ENCODE results near the gene LHPP.

Gene LHPP

GRCh38 chr10:124534826-124535601 is 73.4 kb downstream of the LHPP start:
- H3K4me1 Mint-ChIP-seq: peaks cover 12% of the 10 kb centered on the region
- H3K27ac Mint-ChIP-seq: no peak overlapping the region
- no peak for ATAC-seq
- no peaks in the 10 kb centered on the region for H3K27me3 Mint-ChIP-seq
- DNase-seq: no peak
- H3K36me3 Mint-ChIP-seq (ENCODE audit: low read depth): no peaks in the 10 kb centered on the region
- H3K4me3 Mint-ChIP-seq: no peak overlapping the region
- H3K9me3 Mint-ChIP-seq: no peaks in the 10 kb centered on the region

- H3K36me3 Mint-ChIP-seq (ENCODE audit: low read depth): no peaks in the 10 kb centered on the region
- no peaks in the 10 kb centered on the region for H3K27me3 Mint-ChIP-seq
- no peaks in the 10 kb centered on the region for H3K9me3 Mint-ChIP-seq
- no peak overlapping the region for H3K4me3 Mint-ChIP-seq
- ATAC-seq: no peak
- H3K4me1 Mint-ChIP-seq: peaks cover 12% of the 10 kb centered on the region
- H3K27ac Mint-ChIP-seq: no peak overlapping the region
- no peak for DNase-seq
These were observed 74.3 kb downstream of the LHPP start for GRCh38 chr10:124535731-124536495.

GRCh38 chr10:124536496-124537050 is 75.0 kb downstream of the LHPP start:
- H3K4me3 Mint-ChIP-seq: no peak overlapping the region
- DNase-seq (no peak), ATAC-seq (no peak)
- no peaks in the 10 kb centered on the region for H3K27me3 Mint-ChIP-seq
- no peak overlapping the region for H3K27ac Mint-ChIP-seq
- H3K4me1 Mint-ChIP-seq: peaks cover 12% of the 10 kb centered on the region
- H3K9me3 Mint-ChIP-seq: no peaks in the 10 kb centered on the region
- no peaks in the 10 kb centered on the region for H3K36me3 Mint-ChIP-seq (ENCODE audit: low read depth)

GRCh38 chr10:124537166-124537725 is 75.6 kb downstream of the LHPP start:
- Mint-ChIP-seq H3K36me3 (ENCODE audit: low read depth) (no peaks in the 10 kb centered on the region), H3K4me3 (no peak overlapping the region), H3K27me3 (no peaks in the 10 kb centered on the region), H3K27ac (no peak overlapping the region), H3K9me3 (no peaks in the 10 kb centered on the region), H3K4me1 (peaks cover 12% of the 10 kb centered on the region)
- no peak for ATAC-seq
- no peak for DNase-seq

- H3K9me3 Mint-ChIP-seq: no peaks in the 10 kb centered on the region
- no peak for ATAC-seq
- H3K4me3 Mint-ChIP-seq: no peak overlapping the region
- H3K4me1 Mint-ChIP-seq: peaks cover 12% of the 10 kb centered on the region
- no peaks in the 10 kb centered on the region for H3K27me3 Mint-ChIP-seq
- no peak for DNase-seq
- H3K36me3 Mint-ChIP-seq (ENCODE audit: low read depth): no peaks in the 10 kb centered on the region
- H3K27ac Mint-ChIP-seq: no peak overlapping the region
These were observed 76.3 kb downstream of the LHPP start for GRCh38 chr10:124537891-124538290.

GRCh38 chr10:124538706-124539105 is 77.1 kb downstream of the LHPP start:
- DNase-seq: no peak
- H3K27ac Mint-ChIP-seq: no peak overlapping the region
- no peaks in the 10 kb centered on the region for H3K9me3 Mint-ChIP-seq
- H3K4me3 Mint-ChIP-seq: no peak overlapping the region
- H3K27me3 Mint-ChIP-seq: no peaks in the 10 kb centered on the region
- H3K36me3 Mint-ChIP-seq (ENCODE audit: low read depth): no peaks in the 10 kb centered on the region
- peaks cover 12% of the 10 kb centered on the region for H3K4me1 Mint-ChIP-seq
- ATAC-seq: no peak

- Mint-ChIP-seq H3K27ac (no peak overlapping the region), H3K27me3 (no peaks in the 10 kb centered on the region), H3K9me3 (no peaks in the 10 kb centered on the region), H3K4me1 (peaks cover 11% of the 10 kb centered on the region), H3K36me3 (ENCODE audit: low read depth) (no peaks in the 10 kb centered on the region), H3K4me3 (no peak overlapping the region)
- ATAC-seq: peak; percentile 66
- DNase-seq: peak; percentile 76
These were observed 78.5 kb downstream of the LHPP start for GRCh38 chr10:124539935-124540641.

GRCh38 chr10:124541076-124541903 is 79.7 kb downstream of the LHPP start:
- DNase-seq (no peak), ATAC-seq (no peak)
- Mint-ChIP-seq H3K36me3 (ENCODE audit: low read depth) (no peaks in the 10 kb centered on the region), H3K9me3 (no peaks in the 10 kb centered on the region), H3K4me1 (peaks cover 16% of the 10 kb centered on the region), H3K4me3 (no peak overlapping the region), H3K27me3 (no peaks in the 10 kb centered on the region), H3K27ac (no peak overlapping the region)

- H3K4me3 Mint-ChIP-seq: no peak overlapping the region
- H3K27me3 Mint-ChIP-seq: no peaks in the 10 kb centered on the region
- no peaks in the 10 kb centered on the region for H3K36me3 Mint-ChIP-seq (ENCODE audit: low read depth)
- no peak overlapping the region for H3K27ac Mint-ChIP-seq
- H3K9me3 Mint-ChIP-seq: no peaks in the 10 kb centered on the region
- DNase-seq (no peak), ATAC-seq (no peak)
- peaks cover 22% of the 10 kb centered on the region for H3K4me1 Mint-ChIP-seq
These were observed 80.7 kb downstream of the LHPP start for GRCh38 chr10:124542336-124542735.

- H3K36me3 Mint-ChIP-seq (ENCODE audit: low read depth): no peaks in the 10 kb centered on the region
- DNase-seq (no peak), ATAC-seq (no peak)
- H3K9me3 Mint-ChIP-seq: no peaks in the 10 kb centered on the region
- no peak overlapping the region for H3K4me3 Mint-ChIP-seq
- H3K4me1 Mint-ChIP-seq: peaks cover 22% of the 10 kb centered on the region
- no peak overlapping the region for H3K27ac Mint-ChIP-seq
- no peaks in the 10 kb centered on the region for H3K27me3 Mint-ChIP-seq
These were observed 81.5 kb downstream of the LHPP start for GRCh38 chr10:124543146-124543545.

GRCh38 chr10:124543971-124544370 is 82.3 kb downstream of the LHPP start:
- Mint-ChIP-seq H3K36me3 (ENCODE audit: low read depth) (no peaks in the 10 kb centered on the region), H3K4me3 (no peak overlapping the region), H3K27ac (no peak overlapping the region), H3K9me3 (no peaks in the 10 kb centered on the region), H3K4me1 (peaks cover 22% of the 10 kb centered on the region), H3K27me3 (no peaks in the 10 kb centered on the region)
- ATAC-seq (no peak), DNase-seq (no peak)

- H3K4me3 Mint-ChIP-seq: no peak overlapping the region
- no peaks in the 10 kb centered on the region for H3K36me3 Mint-ChIP-seq (ENCODE audit: low read depth)
- no peak for ATAC-seq
- no peak overlapping the region for H3K27ac Mint-ChIP-seq
- H3K9me3 Mint-ChIP-seq: no peaks in the 10 kb centered on the region
- H3K27me3 Mint-ChIP-seq: no peaks in the 10 kb centered on the region
- peaks cover 22% of the 10 kb centered on the region for H3K4me1 Mint-ChIP-seq
- no peak for DNase-seq
These were observed 83.1 kb downstream of the LHPP start for GRCh38 chr10:124544711-124545110.

GRCh38 chr10:124545351-124546054 is 83.9 kb downstream of the LHPP start:
- Mint-ChIP-seq H3K36me3 (ENCODE audit: low read depth) (no peaks in the 10 kb centered on the region), H3K4me3 (no peak overlapping the region), H3K27ac (no peak overlapping the region), H3K27me3 (no peaks in the 10 kb centered on the region), H3K9me3 (no peaks in the 10 kb centered on the region), H3K4me1 (peaks cover 20% of the 10 kb centered on the region)
- DNase-seq (no peak), ATAC-seq (no peak)

All from activated naive CD8-positive, alpha-beta T cell treated with anti-CD3 and anti-CD28 coated beads, Interleukin-2, amount 50 U/mL, for 24 hours (primary cell).